ENCODE results near the gene KPNA2.

KPNA2 gene

GRCh38 chr17:68053231-68054013 is 17.9 kb downstream of the KPNA2 start:
- TF ChIP-seq CTCF (conservative IDR thresholded peaks at IDR 0.05; ENCODE audit: low read length) (no peak), EZH2phosphoT487 (IDR thresholded peaks at IDR 0.05; ENCODE audit: borderline replicate concordance) (no peak)
- Histone ChIP-seq H3K27me3 (ENCODE audit: insufficient read depth, low read length, poor library complexity, severe bottlenecking) (no peaks in the 10 kb centered on the region), H3K9me2 (replicated peaks; ENCODE audit: low read depth, low read length) (no peaks in the 10 kb centered on the region)

GRCh38 chr17:68054296-68054900 is 18.9 kb downstream of the KPNA2 start:
- Histone ChIP-seq H3K4me3 (ENCODE audit: low read length, poor library complexity, severe bottlenecking) (no peak overlapping the region), H3K9me3 (ENCODE audit: insufficient read depth, low read depth, low read length) (no peaks in the 10 kb centered on the region), H2AFZ (ENCODE audit: low read length) (0 out of 2 replicates have a peak overlapping the region, but pooled peaks have one; percentile 51), H3K9ac (ENCODE audit: low read depth, low read length, poor library complexity, severe bottlenecking) (no peak overlapping the region), H3K27me3 (ENCODE audit: insufficient read depth, low read length, poor library complexity, severe bottlenecking) (no peaks in the 10 kb centered on the region), H3K36me3 (ENCODE audit: insufficient read depth, low read length) (no peaks in the 10 kb centered on the region), H3F3A (ENCODE audit: low read depth) (peaks cover 2% of the 10 kb centered on the region; the same call in 1 of the 2 replicates), H3K9me2 (replicated peaks; ENCODE audit: low read depth, low read length) (no peaks in the 10 kb centered on the region), H3K4me1 (ENCODE audit: insufficient read depth, low read length, poor library complexity, severe bottlenecking) (peaks cover 19% of the 10 kb centered on the region), H3K4me2 (ENCODE audit: low read depth, low read length, poor library complexity, severe bottlenecking) (peak overlapping the region; percentile 54), H4K20me1 (ENCODE audit: insufficient read depth, low read length, poor library complexity, severe bottlenecking) (no peaks in the 10 kb centered on the region), H3K79me2 (ENCODE audit: insufficient read depth, low read length) (no peaks in the 10 kb centered on the region)
- TF ChIP-seq EZH2phosphoT487 (IDR thresholded peaks at IDR 0.05; ENCODE audit: borderline replicate concordance) (no peak), CTCF (conservative IDR thresholded peaks at IDR 0.05; ENCODE audit: low read length) (no peak)

More at GRCh38 chr17:68053231-68054013, 17.9 kb downstream of the KPNA2 start:
- Histone ChIP-seq H3K4me3 (ENCODE audit: low read length, poor library complexity, severe bottlenecking) (no peak overlapping the region), H3K36me3 (ENCODE audit: insufficient read depth, low read length) (no peaks in the 10 kb centered on the region), H3F3A (ENCODE audit: low read depth) (peaks cover 6% of the 10 kb centered on the region; the same call in 1 of the 2 replicates), H3K9me3 (ENCODE audit: insufficient read depth, low read depth, low read length) (no peaks in the 10 kb centered on the region), H4K20me1 (ENCODE audit: insufficient read depth, low read length, poor library complexity, severe bottlenecking) (no peaks in the 10 kb centered on the region), H3K9ac (ENCODE audit: low read depth, low read length, poor library complexity, severe bottlenecking) (peak overlapping the region; percentile 12), H2AFZ (ENCODE audit: low read length) (no peak overlapping the region), H3K79me2 (ENCODE audit: insufficient read depth, low read length) (no peaks in the 10 kb centered on the region), H3K4me2 (ENCODE audit: low read depth, low read length, poor library complexity, severe bottlenecking) (no peak overlapping the region), H3K4me1 (ENCODE audit: insufficient read depth, low read length, poor library complexity, severe bottlenecking) (peaks cover 19% of the 10 kb centered on the region)

- no peak overlapping the region for H3K9ac ChIP-seq (ENCODE audit: low read depth, low read length, poor library complexity, severe bottlenecking)
- H3F3A ChIP-seq (ENCODE audit: low read depth) = peaks cover 2% of the 10 kb centered on the region; the same call in 1 of the 2 replicates
- H3K4me2 ChIP-seq (ENCODE audit: low read depth, low read length, poor library complexity, severe bottlenecking) = no peak overlapping the region
- no peaks in the 10 kb centered on the region for H3K36me3 ChIP-seq (ENCODE audit: insufficient read depth, low read length)
- no peaks in the 10 kb centered on the region for H3K9me3 ChIP-seq (ENCODE audit: insufficient read depth, low read depth, low read length)
- H3K27me3 ChIP-seq (ENCODE audit: insufficient read depth, low read length, poor library complexity, severe bottlenecking) = no peaks in the 10 kb centered on the region
- no peaks in the 10 kb centered on the region for H3K79me2 ChIP-seq (ENCODE audit: insufficient read depth, low read length)
- TF ChIP-seq EZH2phosphoT487 (IDR thresholded peaks at IDR 0.05; ENCODE audit: borderline replicate concordance) (no peak), CTCF (conservative IDR thresholded peaks at IDR 0.05; ENCODE audit: low read length) (peak; percentile 72)
- H3K4me3 ChIP-seq (ENCODE audit: low read length, poor library complexity, severe bottlenecking) = no peak overlapping the region
- no peaks in the 10 kb centered on the region for H3K9me2 ChIP-seq (replicated peaks; ENCODE audit: low read depth, low read length)
- no peaks in the 10 kb centered on the region for H4K20me1 ChIP-seq (ENCODE audit: insufficient read depth, low read length, poor library complexity, severe bottlenecking)
- H3K4me1 ChIP-seq (ENCODE audit: insufficient read depth, low read length, poor library complexity, severe bottlenecking) = peaks cover 19% of the 10 kb centered on the region
- H2AFZ ChIP-seq (ENCODE audit: low read length) = no peak overlapping the region
These were observed 22.0 kb downstream of the KPNA2 start for GRCh38 chr17:68057531-68057952.

All from Loucy (cell line).